Ovary (tissue), 9 donors: Measurements from ENCODE around the gene BSPRY. TPM values are rescaled to one million over a fixed set of nuclear protein-coding genes. Genes with fewer than 3 reads are reported as not detected.

Experiments
- DNase-seq, 5 donors: peaks; one replicate each; pipeline ENCODE4 v3.0.0-alpha.2; 2019 to 2020
- H3K27ac ChIP-seq, 2 donors: fragments of 200-600 bp; one replicate each; pipeline versions ENCODE4 v1.5.1 to v1.8.0; 2019 to 2022
- H3K27me3 ChIP-seq: fragments of 200-600 bp; one replicate; pipeline ENCODE4 v1.8.0; 2022
- H3K36me3 ChIP-seq: fragments of 200-600 bp; sonication (generic); one replicate; pipeline ENCODE4 v1.5.1; 2019
- H3K4me1 ChIP-seq: one replicate; pipeline ENCODE4 v1.8.1; 2013; ENCODE audit warnings: mild to moderate bottlenecking, moderate library complexity; ENCODE audit not compliant: insufficient read depth
- H3K4me3 ChIP-seq: fragments of 200-600 bp; sonication (generic); one replicate; pipeline ENCODE4 v1.5.1; 2017
- H3K9me3 ChIP-seq, 2 donors: fragments of 200-600 bp in 1 of 2; sonication (generic) in 1 of 2; one replicate each; pipeline versions ENCODE4 v1.5.1 to v1.8.1; 2013 to 2019; ENCODE audit warnings: mild to moderate bottlenecking in 1 of 2, moderate library complexity in 1 of 2
- EP300 ChIP-seq: sonication (generic); formaldehyde crosslinking; IDR thresholded peaks from one replicate; pipeline ENCODE4 v1.6.1; 2017; ENCODE audit warnings: antibody characterized with exemption
- POLR2A ChIP-seq: fragments of 450-650 bp; IDR thresholded peaks from one replicate; pipeline ENCODE4 v1.6.1; 2017; ENCODE audit warnings: antibody characterized with exemption, mild to moderate bottlenecking, moderate library complexity
- WGBS, 3 donors: extraction: QIAGEN DNeasy Blood & Tissue Kit in 1 of 3; methylation state at CpG; one replicate each; pipeline versions ENCODE4 v1.1.5 to v1.1.7; 2013 to 2017; 5-methylcytosine and 5-hydroxymethylcytosine counted together
- intact Hi-C, 4 donors: fragments of 100-400 bp; cut with DNase I; formaldehyde crosslinking; loops; one replicate each; pipeline versions ENCODE4 v1.11.0 to v1.15.1; 2022 to 2023
- polyA plus RNA-seq, 2 donors: library from polyadenylated mRNA; stranded (reverse); fragments of 200-250 nt in 1 of 2; fragments of 350-450 nt in 1 of 2; fragmentation: Illumina TruSeq in 1 of 2; extraction: RNeasy Lipid Tissue Mini Kit (QIAGEN cat#74804) in 1 of 2; gene quantifications; one replicate each; pipeline ENCODE4 v1.2.3, GENCODE V29; 2013 to 2014
- total RNA-seq, 7 donors: library from RNA; depleted of rRNA in 2 of 7; stranded (reverse); fragments of >200 nt in 2 of 7; fragmentation: NEBNext Ultra II Directional in 3 of 7; extraction: Animal tissue kit (Norgen Biotek cat#: 25700) in 3 of 7; gene quantifications; one replicate each; pipeline versions ENCODE4 v1.1.0 to v1.2.4, GENCODE V29; 2016 to 2023
- TF ChIP-seq, protein P1 (sequence below), 3 donors: fragments of 450-650 bp in 2 of 3; fragments of 200-600 bp in 1 of 3; IDR thresholded peaks; one replicate each; pipeline versions ENCODE4 v1.5.1 to v1.8.0; 2016 to 2022; ENCODE audit warnings: antibody characterized with exemption in 3 of 3, mild to moderate bottlenecking in 1 of 3
- donor health status: DM: no; HTN: no; CAD: no; lungs with moderate emphysema.
- donor health status: DM: no; HTN: no; CAD: no.
- donor health status: Bipolar disorder and iron deficiency.
- donor health status: DM: yes; HTN: yes; CAD: no.
- donor health status: DM: no; HTN: no; CAD: no.
- donor health status: DM: yes; HTN: yes; CAD: no.

The BSPRY gene
- total and polyA plus RNA-seq, 9 donors: 0.10 to 6.9 (median 0.35) TPM; not detected in 1

DNA sequence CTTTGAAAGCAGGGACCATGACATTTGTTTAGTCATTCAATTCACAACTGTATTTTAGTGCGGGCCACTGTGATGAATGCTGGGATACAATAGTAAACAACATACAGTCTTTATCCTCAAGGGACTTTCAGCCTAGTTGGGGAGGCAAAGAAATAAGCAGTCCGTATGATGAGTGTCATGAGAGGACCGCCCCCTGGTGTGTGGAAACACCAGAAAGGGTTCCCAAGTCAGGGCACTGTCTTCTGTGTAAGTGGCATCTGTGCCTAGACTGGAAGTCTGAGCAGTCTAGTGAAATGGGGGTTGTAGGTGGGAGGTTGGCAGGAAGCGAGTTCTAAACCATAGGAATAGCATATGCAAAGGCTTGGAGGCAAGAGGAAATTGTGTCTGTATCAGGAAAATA, 68.0 kb downstream of the BSPRY start:
- 71 to 83% (median 80%) methylated on average over 4 of the region's 4 CpGs for WGBS, 3 donors
- intact Hi-C loops: no loop called here

More for the DNA sequence above, 68.0 kb downstream of the BSPRY start:
- no peaks in the 10 kb centered on the region for H3K4me1 ChIP-seq
- H3K36me3 ChIP-seq: no peaks in the 10 kb centered on the region
- no peaks in the 10 kb centered on the region for H3K9me3 ChIP-seq
- H3K27ac ChIP-seq: no peak overlapping the region
- no peaks in the 10 kb centered on the region for H3K27me3 ChIP-seq
- DNase-seq: no peak
- no peak overlapping the region for H3K4me3 ChIP-seq
- TF ChIP-seq POLR2A: no peak
- TF ChIP-seq, protein P1, sequence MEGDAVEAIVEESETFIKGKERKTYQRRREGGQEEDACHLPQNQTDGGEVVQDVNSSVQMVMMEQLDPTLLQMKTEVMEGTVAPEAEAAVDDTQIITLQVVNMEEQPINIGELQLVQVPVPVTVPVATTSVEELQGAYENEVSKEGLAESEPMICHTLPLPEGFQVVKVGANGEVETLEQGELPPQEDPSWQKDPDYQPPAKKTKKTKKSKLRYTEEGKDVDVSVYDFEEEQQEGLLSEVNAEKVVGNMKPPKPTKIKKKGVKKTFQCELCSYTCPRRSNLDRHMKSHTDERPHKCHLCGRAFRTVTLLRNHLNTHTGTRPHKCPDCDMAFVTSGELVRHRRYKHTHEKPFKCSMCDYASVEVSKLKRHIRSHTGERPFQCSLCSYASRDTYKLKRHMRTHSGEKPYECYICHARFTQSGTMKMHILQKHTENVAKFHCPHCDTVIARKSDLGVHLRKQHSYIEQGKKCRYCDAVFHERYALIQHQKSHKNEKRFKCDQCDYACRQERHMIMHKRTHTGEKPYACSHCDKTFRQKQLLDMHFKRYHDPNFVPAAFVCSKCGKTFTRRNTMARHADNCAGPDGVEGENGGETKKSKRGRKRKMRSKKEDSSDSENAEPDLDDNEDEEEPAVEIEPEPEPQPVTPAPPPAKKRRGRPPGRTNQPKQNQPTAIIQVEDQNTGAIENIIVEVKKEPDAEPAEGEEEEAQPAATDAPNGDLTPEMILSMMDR (IDR thresholded peaks at IDR 0.05): no peak
- no peak for TF ChIP-seq EP300

Other genes starting within 250 kb of the BSPRY start
- 10 to 100 TPM in 2 of 7 donors, 1 to 10 TPM in 5; 3.4 to 21.1 (median 6.0) TPM for gene SLC31A2, start 198.5 kb upstream of the BSPRY start, total RNA-seq
- 10 to 100 TPM in 1 of 2 donors, 1 to 10 TPM in 1; 5.5 to 15.7 TPM for gene SLC31A2, start 198.5 kb upstream of the BSPRY start, polyA plus RNA-seq
- gene FKBP15, start 128.3 kb upstream of the BSPRY start, total RNA-seq: 10 to 100 TPM; 11.9 to 32.9 (median 20.2) TPM
- 10 to 100 TPM; 10.9 to 29.0 TPM for gene FKBP15, start 128.3 kb upstream of the BSPRY start, polyA plus RNA-seq
- 10 to 100 TPM in 5 of 7 donors, 1 to 10 TPM in 2; 6.6 to 18.7 (median 12.5) TPM for gene SLC31A1, start 128.0 kb upstream of the BSPRY start, total RNA-seq
- gene SLC31A1, start 128.0 kb upstream of the BSPRY start, polyA plus RNA-seq: 10 to 100 TPM in 1 of 2 donors, 1 to 10 TPM in 1; 5.3 to 24.1 TPM
- gene CDC26, start 74.0 kb upstream of the BSPRY start, total RNA-seq: 10 to 100 TPM; 24.2 to 40.0 (median 27.5) TPM
- gene CDC26, start 74.0 kb upstream of the BSPRY start, polyA plus RNA-seq: 10 to 100 TPM; 27.7 to 57.3 TPM
- gene PRPF4, start 73.9 kb upstream of the BSPRY start, total RNA-seq: 10 to 100 TPM; 12.5 to 30.8 (median 22.3) TPM
- gene PRPF4, start 73.9 kb upstream of the BSPRY start, polyA plus RNA-seq: 10 to 100 TPM; 13.9 to 28.9 TPM
- gene RNF183, start 46.2 kb upstream of the BSPRY start, total RNA-seq: 1 to 10 TPM in 1 of 7 donors, under 1 TPM in 2, not detected in 4; 0.38 to 1.3 (median 0.57) TPM
- under 1 TPM in 1 of 2 donors, not detected in 1; 0.06 TPM for gene RNF183, start 46.2 kb upstream of the BSPRY start, polyA plus RNA-seq
- 1 to 10 TPM; 1.7 to 5.3 (median 3.4) TPM for gene WDR31, start 9.3 kb upstream of the BSPRY start, total RNA-seq
- gene WDR31, start 9.3 kb upstream of the BSPRY start, polyA plus RNA-seq: 1 to 10 TPM; 1.9 to 4.6 TPM
- gene HDHD3, start 27.4 kb downstream of the BSPRY start, total RNA-seq: 10 to 100 TPM; 15.4 to 23.9 (median 21.1) TPM
- gene HDHD3, start 27.4 kb downstream of the BSPRY start, polyA plus RNA-seq: 10 to 100 TPM in 1 of 2 donors, 1 to 10 TPM in 1; 8.9 to 24.9 TPM
- 10 to 100 TPM; 14.3 to 59.3 (median 34.7) TPM for gene ALAD, start 51.7 kb downstream of the BSPRY start, total RNA-seq
- gene ALAD, start 51.7 kb downstream of the BSPRY start, polyA plus RNA-seq: 10 to 100 TPM; 46.8 to 57.0 TPM
- gene POLE3, start 61.1 kb downstream of the BSPRY start, total RNA-seq: 10 to 100 TPM; 12.3 to 27.5 (median 24.2) TPM
- 10 to 100 TPM; 28.2 to 53.6 TPM for gene POLE3, start 61.1 kb downstream of the BSPRY start, polyA plus RNA-seq
- gene C9orf43, start 61.2 kb downstream of the BSPRY start, total RNA-seq: under 1 TPM; 0.48 to 0.92 (median 0.84) TPM
- 1 to 10 TPM in 1 of 2 donors, under 1 TPM in 1; 0.46 to 1.2 TPM for gene C9orf43, start 61.2 kb downstream of the BSPRY start, polyA plus RNA-seq
- 10 to 100 TPM in 6 of 7 donors, 1 to 10 TPM in 1; 6.1 to 49.3 (median 15.9) TPM for gene RGS3, start 114.2 kb downstream of the BSPRY start, total RNA-seq
- 10 to 100 TPM; 15.0 to 15.4 TPM for gene RGS3, start 114.2 kb downstream of the BSPRY start, polyA plus RNA-seq